ENCODE data around the gene PRCC. TPM values are rescaled to one million over a fixed set of nuclear protein-coding genes. Genes with fewer than 3 reads are reported as not detected.

Gene PRCC
- total and polyA plus RNA-seq, 2 of the 13 experiments (the other 11 are each of a cell fraction or from before 2014, with no cell fraction given): 24.2 to 40.5 TPM

GRCh38 chr1:156726549-156727226, 40.6 kb upstream of the PRCC start (continued):
- no peak for TF ChIP-seq SMAD3 (CRISPR knock-in tag; IDR thresholded peaks at IDR 0.05)
- peak; percentile 50; the same call in 1 of the 2 replicates for TF ChIP-seq THAP11 (CRISPR knock-in tag; IDR thresholded peaks at IDR 0.05)
- 0 out of 2 replicates have a peak, but pooled peaks have one; percentile 37 for TF ChIP-seq PRDM10 (CRISPR knock-in tag; IDR thresholded peaks at IDR 0.05; ENCODE audit: low read depth)
- no peak for TF ChIP-seq FIP1L1 (IDR thresholded peaks at IDR 0.05; ENCODE audit: borderline replicate concordance, insufficient read depth, low read depth, low read length)

GRCh38 chr1:156727492-156727891, 39.8 kb upstream of the PRCC start:
- Histone ChIP-seq H3K27ac (ENCODE audit: extremely low read length, insufficient read depth, low read length) (peak overlapping the region; percentile 79), H3K36me3 (replicated peaks in 1 of 2; ENCODE audit: control insufficient read depth in 1 of 2, insufficient read depth in 2 of 2, low read length in 2 of 2) (peaks cover 11 to 21% of the 10 kb centered on the region in 2 experiments), H3K9ac (ENCODE audit: insufficient read depth, low read depth, low read length) (peak overlapping the region; percentile 89), H3K27me3 (ENCODE audit: control insufficient read depth in 1 of 2, insufficient read depth in 2 of 2, low read length in 2 of 2) (no peaks in the 10 kb centered on the region; a peak in 1 of 5 replicates), H3K4me3 (replicated peaks in 1 of 3; ENCODE audit: insufficient read depth in 1 of 3, low read depth in 2 of 3, low read length in 3 of 3) (peak overlapping the region; percentile 66 to 100 (median 98)), H4K20me1 (ENCODE audit: insufficient read depth, low read length) (peaks cover 17% of the 10 kb centered on the region), H3K9me3 (ENCODE audit: low read length) (no peaks in the 10 kb centered on the region), H3K4me2 (ENCODE audit: low read depth, low read length) (peak overlapping the region; percentile 97), H3K4me1 (ENCODE audit: insufficient read depth, low read length) (peaks cover 49% of the 10 kb centered on the region), H2AFZ (ENCODE audit: low read length) (peak overlapping the region; percentile 87), H3K79me2 (ENCODE audit: insufficient read depth, low read length) (peaks cover 59% of the 10 kb centered on the region)
- intact Hi-C loops (cut with micrococcal nuclease; ENCODE audit: unreplicated experiment): loop anchor here (10.0 kb wide), 1 partner anchor 63 kb away; no protein-coding TSS in a partner anchor
- DNase-seq (ENCODE audit: low spot score): no peak
- 28% methylated on average over 7 of the region's 7 CpGs for WGBS (ENCODE audit: low lambda C conversion rate)
- BruUV-seq (replicated peaks): no TSS peak
- ChIA-PET CTCF (ENCODE audit: low intra/inter-chr PET ratio, low total read pairs) (interaction anchor here (0.9 to 5.7 kb wide), 3 partner anchors 38 to 70 kb away, joined by 3 to 119 read pairs (median 3); no protein-coding TSS in a partner anchor), POLR2A (interaction anchor here (0.7 to 5.7 kb wide), 11 partner anchors 13 to 87 kb away, joined by 5 to 100 read pairs (median 19); partner anchors contain the start of genes CRABP2, HDGF, MRPL24 and NES)
- TF ChIP-seq STAT6 (CRISPR knock-in tag; IDR thresholded peaks at IDR 0.05; ENCODE audit: borderline replicate concordance) (no peak), ZBTB44 (CRISPR knock-in tag; IDR thresholded peaks at IDR 0.05) (no peak), ELF4 (CRISPR knock-in tag; IDR thresholded peaks at IDR 0.05; ENCODE audit: borderline replicate concordance) (0 out of 2 replicates have a peak, but pooled peaks have one; percentile 5)
- no peak for FAIRE-seq
- ATAC-seq: no peak
- in situ Hi-C loops (cut with HindIII; ENCODE audit: extremely low pct_ligation_motif_present, low pct_unique_long_range_greater_than_20kb): loop anchor here (5.0 kb wide), 2 partner anchors 40 kb away; partner anchors contain the start of gene PRCC
